Measurements from ENCODE around the gene S100A4.
A peak's percentile ranks its signal among the peaks of the same experiment; 100 is the strongest.

The S100A4 gene

DNA sequence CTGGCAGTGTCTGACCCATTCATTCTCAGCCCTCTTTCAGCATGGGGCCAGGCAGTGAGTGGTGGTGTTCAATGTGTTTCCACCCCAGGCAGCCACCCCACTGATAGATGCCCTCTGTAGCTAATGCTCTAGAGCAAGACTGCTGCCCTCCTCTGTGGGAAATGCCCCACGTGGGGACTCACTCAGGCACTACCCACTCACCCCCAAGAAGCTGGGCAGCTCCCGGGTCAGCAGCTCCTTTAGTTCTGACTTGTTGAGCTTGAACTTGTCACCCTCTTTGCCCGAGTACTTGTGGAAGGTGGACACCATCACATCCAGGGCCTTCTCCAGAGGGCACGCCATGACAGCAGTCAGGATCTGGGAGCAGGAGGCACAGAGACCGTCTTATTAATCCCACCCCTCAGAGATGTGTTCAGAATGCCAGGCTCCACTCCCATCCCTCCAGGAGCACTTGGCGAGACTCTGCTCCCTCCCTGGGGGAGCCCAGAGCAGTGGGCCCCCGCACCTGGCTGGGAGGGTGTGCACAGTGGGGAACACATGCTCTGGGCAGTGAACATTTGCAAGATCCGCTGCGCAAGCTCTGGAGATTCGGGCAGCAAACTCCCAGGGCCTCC lies 1.0 kb downstream of the S100A4 start:
- DNase-seq (ENCODE audit: low read depth in 1 of 2, low spot score in 1 of 2), result no peak
- peak overlapping the region; percentile 93 for H3K27ac ChIP-seq (replicated peaks)
- H3K27me3 ChIP-seq (ENCODE audit: insufficient read depth, poor library complexity, severe bottlenecking), result no peaks in the 10 kb centered on the region
- no peak; the same call in 1 of the 2 replicates for TF ChIP-seq POLR2AphosphoS5 (IDR thresholded peaks at IDR 0.05; ENCODE audit: low read depth)
- TF ChIP-seq, protein P1, sequence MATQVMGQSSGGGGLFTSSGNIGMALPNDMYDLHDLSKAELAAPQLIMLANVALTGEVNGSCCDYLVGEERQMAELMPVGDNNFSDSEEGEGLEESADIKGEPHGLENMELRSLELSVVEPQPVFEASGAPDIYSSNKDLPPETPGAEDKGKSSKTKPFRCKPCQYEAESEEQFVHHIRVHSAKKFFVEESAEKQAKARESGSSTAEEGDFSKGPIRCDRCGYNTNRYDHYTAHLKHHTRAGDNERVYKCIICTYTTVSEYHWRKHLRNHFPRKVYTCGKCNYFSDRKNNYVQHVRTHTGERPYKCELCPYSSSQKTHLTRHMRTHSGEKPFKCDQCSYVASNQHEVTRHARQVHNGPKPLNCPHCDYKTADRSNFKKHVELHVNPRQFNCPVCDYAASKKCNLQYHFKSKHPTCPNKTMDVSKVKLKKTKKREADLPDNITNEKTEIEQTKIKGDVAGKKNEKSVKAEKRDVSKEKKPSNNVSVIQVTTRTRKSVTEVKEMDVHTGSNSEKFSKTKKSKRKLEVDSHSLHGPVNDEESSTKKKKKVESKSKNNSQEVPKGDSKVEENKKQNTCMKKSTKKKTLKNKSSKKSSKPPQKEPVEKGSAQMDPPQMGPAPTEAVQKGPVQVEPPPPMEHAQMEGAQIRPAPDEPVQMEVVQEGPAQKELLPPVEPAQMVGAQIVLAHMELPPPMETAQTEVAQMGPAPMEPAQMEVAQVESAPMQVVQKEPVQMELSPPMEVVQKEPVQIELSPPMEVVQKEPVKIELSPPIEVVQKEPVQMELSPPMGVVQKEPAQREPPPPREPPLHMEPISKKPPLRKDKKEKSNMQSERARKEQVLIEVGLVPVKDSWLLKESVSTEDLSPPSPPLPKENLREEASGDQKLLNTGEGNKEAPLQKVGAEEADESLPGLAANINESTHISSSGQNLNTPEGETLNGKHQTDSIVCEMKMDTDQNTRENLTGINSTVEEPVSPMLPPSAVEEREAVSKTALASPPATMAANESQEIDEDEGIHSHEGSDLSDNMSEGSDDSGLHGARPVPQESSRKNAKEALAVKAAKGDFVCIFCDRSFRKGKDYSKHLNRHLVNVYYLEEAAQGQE (IDR thresholded peaks at IDR 0.05; ENCODE audit: insufficient replicate concordance, low read depth), result no peak
- TF ChIP-seq GABPA (IDR thresholded peaks at IDR 0.05; ENCODE audit: low read depth), result no peak
- TF ChIP-seq SPI1 (IDR thresholded peaks at IDR 0.05; ENCODE audit: borderline replicate concordance, low read depth), result no peak
- TF ChIP-seq, protein P2, sequence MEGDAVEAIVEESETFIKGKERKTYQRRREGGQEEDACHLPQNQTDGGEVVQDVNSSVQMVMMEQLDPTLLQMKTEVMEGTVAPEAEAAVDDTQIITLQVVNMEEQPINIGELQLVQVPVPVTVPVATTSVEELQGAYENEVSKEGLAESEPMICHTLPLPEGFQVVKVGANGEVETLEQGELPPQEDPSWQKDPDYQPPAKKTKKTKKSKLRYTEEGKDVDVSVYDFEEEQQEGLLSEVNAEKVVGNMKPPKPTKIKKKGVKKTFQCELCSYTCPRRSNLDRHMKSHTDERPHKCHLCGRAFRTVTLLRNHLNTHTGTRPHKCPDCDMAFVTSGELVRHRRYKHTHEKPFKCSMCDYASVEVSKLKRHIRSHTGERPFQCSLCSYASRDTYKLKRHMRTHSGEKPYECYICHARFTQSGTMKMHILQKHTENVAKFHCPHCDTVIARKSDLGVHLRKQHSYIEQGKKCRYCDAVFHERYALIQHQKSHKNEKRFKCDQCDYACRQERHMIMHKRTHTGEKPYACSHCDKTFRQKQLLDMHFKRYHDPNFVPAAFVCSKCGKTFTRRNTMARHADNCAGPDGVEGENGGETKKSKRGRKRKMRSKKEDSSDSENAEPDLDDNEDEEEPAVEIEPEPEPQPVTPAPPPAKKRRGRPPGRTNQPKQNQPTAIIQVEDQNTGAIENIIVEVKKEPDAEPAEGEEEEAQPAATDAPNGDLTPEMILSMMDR (IDR thresholded peaks at IDR 0.05; ENCODE audit: insufficient read depth, low read length), result no peak
- peak overlapping the region; percentile 36 for H3K4me3 ChIP-seq (replicated peaks; ENCODE audit: insufficient read depth, low read length)

DNA sequence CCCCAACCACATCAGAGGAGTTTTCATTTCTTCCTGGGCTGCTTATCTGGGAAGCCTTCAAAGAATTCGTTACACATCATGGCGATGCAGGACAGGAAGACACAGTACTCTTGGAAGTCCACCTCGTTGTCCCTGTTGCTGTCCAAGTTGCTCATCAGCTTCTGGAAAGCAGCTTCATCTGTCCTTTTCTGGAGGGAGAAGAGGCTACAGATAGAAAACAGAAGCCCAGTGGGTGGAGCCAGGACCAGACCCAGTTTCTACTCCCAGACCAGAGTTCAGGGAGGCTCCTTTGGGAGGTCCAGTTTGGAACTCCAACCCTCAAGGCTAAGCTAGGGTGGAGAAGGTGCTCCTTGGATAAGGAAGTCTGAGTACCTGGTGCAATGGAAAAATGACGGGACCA lies 1.9 kb downstream of the S100A4 start:
- Histone ChIP-seq H3K27me3 (ENCODE audit: insufficient read depth, poor library complexity, severe bottlenecking) (no peaks in the 10 kb centered on the region), H3K27ac (replicated peaks) (no peak overlapping the region), H3K4me3 (replicated peaks; ENCODE audit: insufficient read depth, low read length) (no peak overlapping the region)
- no peak for DNase-seq (ENCODE audit: low read depth in 1 of 2, low spot score in 1 of 2)
- TF ChIP-seq SPI1 (IDR thresholded peaks at IDR 0.05; ENCODE audit: borderline replicate concordance, low read depth) (no peak), POLR2AphosphoS5 (IDR thresholded peaks at IDR 0.05; ENCODE audit: low read depth) (no peak), GABPA (IDR thresholded peaks at IDR 0.05; ENCODE audit: low read depth) (no peak)
- TF ChIP-seq, protein P1 (IDR thresholded peaks at IDR 0.05; ENCODE audit: insufficient replicate concordance, low read depth), result no peak
- TF ChIP-seq, protein P2 (IDR thresholded peaks at IDR 0.05; ENCODE audit: insufficient read depth, low read length), result no peak

DNA sequence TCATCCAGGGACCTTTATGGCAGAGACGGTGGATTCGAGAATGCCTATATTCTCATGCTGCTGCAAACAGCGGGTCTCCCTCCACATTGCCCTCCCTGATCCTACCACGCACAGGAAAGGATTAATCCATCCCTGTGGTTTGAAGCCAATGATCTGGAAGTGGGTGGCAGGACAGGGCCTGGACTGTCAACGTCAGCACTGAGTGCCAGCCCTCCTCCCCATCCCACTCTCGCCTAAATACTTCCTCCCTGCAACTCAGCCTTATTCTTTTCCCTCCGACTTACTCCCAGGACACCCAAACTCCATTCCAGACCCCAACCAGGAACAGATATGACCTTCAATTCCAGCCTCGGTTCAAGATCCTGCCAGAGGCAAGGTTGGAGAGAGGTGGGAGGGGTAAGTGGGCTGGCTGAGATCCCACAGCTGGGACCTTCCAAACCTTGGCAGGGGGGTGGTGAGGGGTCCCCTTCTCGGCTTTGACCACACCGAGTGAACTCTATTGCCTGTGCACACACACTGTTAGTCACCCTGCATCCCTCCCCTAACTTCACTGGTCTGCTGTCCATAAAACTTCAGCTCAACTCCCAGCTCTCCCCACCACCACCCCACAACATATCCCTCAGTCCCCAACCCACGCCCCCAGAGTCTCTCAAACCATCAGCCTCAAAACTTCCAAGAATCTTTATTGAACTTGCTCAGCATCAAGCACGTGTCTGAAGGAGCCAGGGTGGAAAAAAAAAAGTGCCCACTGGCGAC lies 2.5 kb downstream of the S100A4 start:
- DNase-seq (ENCODE audit: low read depth in 1 of 2, low spot score in 1 of 2), result no peak
- H3K27ac ChIP-seq (replicated peaks), result peak overlapping the region; percentile 52
- H3K27me3 ChIP-seq (ENCODE audit: insufficient read depth, poor library complexity, severe bottlenecking), result no peaks in the 10 kb centered on the region
- no peak overlapping the region for H3K4me3 ChIP-seq (replicated peaks; ENCODE audit: insufficient read depth, low read length)
- no peak for TF ChIP-seq SPI1 (IDR thresholded peaks at IDR 0.05; ENCODE audit: borderline replicate concordance, low read depth)
- no peak for TF ChIP-seq GABPA (IDR thresholded peaks at IDR 0.05; ENCODE audit: low read depth)
- no peak for TF ChIP-seq POLR2AphosphoS5 (IDR thresholded peaks at IDR 0.05; ENCODE audit: low read depth)
- TF ChIP-seq, protein P2 (IDR thresholded peaks at IDR 0.05; ENCODE audit: insufficient read depth, low read length), result no peak
- TF ChIP-seq, protein P1 (IDR thresholded peaks at IDR 0.05; ENCODE audit: insufficient replicate concordance, low read depth), result no peak
